Endodermal cell (in vitro differentiated cells): ENCODE measurements around the gene GTF2I. TPM values are rescaled to one million over a fixed set of nuclear protein-coding genes. Genes with fewer than 3 reads are reported as not detected.
A peak's percentile ranks its signal among the peaks of the same experiment; 100 is the strongest.
"Not testable (repeated sequence)": the region's sequence is repeated elsewhere in the genome, so short reads cannot be mapped to it uniquely, and the experiment has no call there.

Experiments used
- DNase-seq: peaks from one replicate; pipeline ENCODE4 v3.0.0-alpha.2; 2017
- H3K27ac ChIP-seq: 2 replicates; pipeline ENCODE4 v1.5.1; 2013; ENCODE audit warnings: mild to moderate bottlenecking, low read depth, low read length, moderate library complexity
- H3K27me3 ChIP-seq: 2 replicates; pipeline ENCODE4 v1.6.1; 2013; ENCODE audit warnings: mild to moderate bottlenecking, low read length, moderate library complexity; ENCODE audit not compliant: insufficient read depth, control insufficient read depth, poor library complexity, severe bottlenecking
- H3K36me3 ChIP-seq: 2 replicates; pipeline ENCODE4 v1.7.0; 2013; ENCODE audit warnings: mild to moderate bottlenecking, low read length, moderate library complexity; ENCODE audit not compliant: control insufficient read depth, insufficient read depth
- H3K4me1 ChIP-seq: one replicate; pipeline ENCODE4 v1.7.0; 2013; ENCODE audit warnings: low read length; ENCODE audit not compliant: control insufficient read depth, insufficient read depth
- H3K4me3 ChIP-seq: 2 replicates; pipeline ENCODE4 v1.5.1; 2013; ENCODE audit warnings: mild to moderate bottlenecking, low read length, moderate library complexity
- H3K9ac ChIP-seq: 2 replicates; pipeline ENCODE4 v1.6.1; 2013; ENCODE audit warnings: mild to moderate bottlenecking, low read length, moderate library complexity; ENCODE audit not compliant: poor library complexity, severe bottlenecking; ENCODE audit errors: extremely low read depth
- H3K9me3 ChIP-seq: 2 replicates; pipeline ENCODE4 v1.6.1; 2013; ENCODE audit warnings: mild to moderate bottlenecking, low read length, moderate library complexity; ENCODE audit not compliant: control insufficient read depth
- H3K27ac Mint-ChIP-seq: 2 replicates; pipeline ENCODE4 v1.8.0; 2020; ENCODE audit warnings: mixed read lengths
- H3K27me3 Mint-ChIP-seq: 2 replicates; pipeline ENCODE4 v1.8.0; 2021; ENCODE audit warnings: mild to moderate bottlenecking, mixed read lengths; ENCODE audit not compliant: insufficient read depth
- H3K36me3 Mint-ChIP-seq: 2 replicates; pipeline ENCODE4 v1.8.0; 2020; ENCODE audit warnings: low read depth, mixed read lengths
- H3K4me1 Mint-ChIP-seq: 2 replicates; pipeline ENCODE4 v1.8.0; 2020; ENCODE audit warnings: mixed read lengths
- H3K4me3 Mint-ChIP-seq: 2 replicates; pipeline ENCODE4 v1.8.0; 2020; ENCODE audit warnings: mild to moderate bottlenecking, moderate library complexity, mixed read lengths
- H3K9me3 Mint-ChIP-seq: 2 replicates; pipeline ENCODE4 v1.8.0; 2020; ENCODE audit warnings: mild to moderate bottlenecking, mixed read lengths
- WGBS, 2 experiments: methylation state at CpG; one replicate each; pipeline versions ENCODE4 v1.1.5 to v1.1.7; 2013; ENCODE audit warnings: missing lambda C conversion rate in 2 of 2, mixed read lengths in 1 of 2; ENCODE audit not compliant: insufficient coverage in 1 of 2, insufficient read length in 1 of 2; 5-methylcytosine and 5-hydroxymethylcytosine counted together
- total RNA-seq, 2 donors: library from RNA; stranded (reverse); fragmentation: NEBNext Ultra II Directional in 1 of 2; extraction: Animal tissue kit (Norgen Biotek cat#: 25700) in 1 of 2; gene quantifications; 2 replicates in 1 of 2; 3 replicates in 1 of 2; pipeline ENCODE4 v1.2.1, GENCODE V29; 2021

GTF2I gene
- total RNA-seq, 2 donors from 2014 or later: 391 to 519 TPM

DNA sequence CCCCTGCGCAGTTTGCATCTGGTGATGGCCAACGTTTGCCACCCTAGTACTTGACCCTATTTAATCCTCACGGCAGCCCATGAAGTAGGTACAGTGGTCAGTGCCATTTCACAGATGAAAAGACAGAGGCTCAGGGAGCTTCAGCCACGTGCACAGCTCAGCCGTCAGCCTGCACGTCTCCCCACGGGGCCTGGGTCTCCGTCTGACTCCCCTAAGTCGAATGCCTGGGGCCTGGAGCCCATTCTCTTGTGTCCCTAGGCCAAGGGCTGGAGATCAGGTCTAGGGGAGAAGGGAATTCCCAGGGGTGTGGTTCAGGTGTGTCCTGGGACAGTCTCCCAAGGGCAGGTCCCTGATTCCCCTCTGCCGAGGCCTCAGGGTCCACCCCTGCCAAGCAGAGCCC lies 109.5 kb downstream of the GTF2I start:
- not testable (repeated sequence) for H3K4me3 Mint-ChIP-seq, H3K9me3 ChIP-seq, H3K36me3 ChIP-seq, H3K27ac ChIP-seq, H3K4me1 Mint-ChIP-seq, H3K4me3 ChIP-seq, H3K27ac Mint-ChIP-seq, H3K27me3 Mint-ChIP-seq, H3K9me3 Mint-ChIP-seq, H3K36me3 Mint-ChIP-seq, H3K27me3 ChIP-seq, H3K4me1 ChIP-seq, H3K9ac ChIP-seq
- peak; percentile 36 for DNase-seq
- WGBS, 2 experiments: 91 to 92% methylated on average over 6 to 7 of the region's 10 CpGs

DNA sequence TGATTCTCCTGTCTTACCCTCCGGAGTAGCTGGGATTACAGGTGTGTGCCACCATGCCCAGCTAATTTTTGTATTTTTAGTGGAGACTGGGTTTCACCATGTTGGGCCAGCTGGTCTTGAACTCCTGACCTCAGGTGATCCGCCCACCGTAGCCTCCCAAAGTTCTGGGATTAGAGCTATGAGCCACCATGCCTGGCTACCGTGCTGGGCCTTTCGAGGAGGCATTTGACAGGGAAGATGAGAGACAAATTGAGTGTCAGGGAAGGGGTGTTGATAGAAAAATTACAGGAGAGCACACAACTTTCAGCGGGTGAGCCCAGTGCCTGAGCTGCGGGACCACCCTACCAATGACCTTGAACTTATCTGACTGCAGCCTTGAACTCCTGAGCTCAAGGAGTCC lies 112.5 kb downstream of the GTF2I start:
- H3K4me3 ChIP-seq, H3K4me1 Mint-ChIP-seq, H3K36me3 Mint-ChIP-seq, DNase-seq, H3K9me3 ChIP-seq, H3K27ac Mint-ChIP-seq, H3K27me3 ChIP-seq, H3K9ac ChIP-seq, H3K36me3 ChIP-seq, H3K4me3 Mint-ChIP-seq, H3K27ac ChIP-seq, H3K27me3 Mint-ChIP-seq, H3K9me3 Mint-ChIP-seq, H3K4me1 ChIP-seq: not testable (repeated sequence)
- 99% methylated on average over 4 of the region's 7 CpGs; no CpG with 5 or more reads in 1 of the 2 experiments for WGBS, 2 experiments

DNA sequence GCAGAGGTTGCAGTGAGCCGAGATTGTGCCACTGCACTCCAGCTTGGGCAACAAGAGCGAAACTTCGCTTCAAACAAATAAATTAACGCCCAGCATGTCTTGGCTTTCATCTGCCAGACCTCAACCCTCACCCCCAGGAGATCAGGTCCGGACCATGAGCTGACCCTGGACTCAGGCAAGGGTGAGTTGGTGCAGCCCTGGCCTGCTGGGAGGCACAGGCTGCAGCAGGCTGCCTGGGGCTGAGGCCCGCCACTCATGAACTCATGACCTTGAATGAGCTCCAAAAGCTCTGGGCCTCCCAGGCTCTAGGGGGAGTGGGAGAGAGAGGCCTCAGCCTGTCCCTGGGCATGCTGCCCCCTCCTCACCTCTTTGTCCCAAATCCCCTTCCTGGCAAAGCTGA lies 114.6 kb downstream of the GTF2I start:
- H3K4me3 Mint-ChIP-seq, H3K36me3 Mint-ChIP-seq, H3K9me3 ChIP-seq, H3K27me3 ChIP-seq, H3K9me3 Mint-ChIP-seq, H3K27me3 Mint-ChIP-seq, H3K4me1 ChIP-seq, H3K27ac ChIP-seq, H3K4me3 ChIP-seq, H3K36me3 ChIP-seq, H3K9ac ChIP-seq, H3K4me1 Mint-ChIP-seq, H3K27ac Mint-ChIP-seq: not testable (repeated sequence)
- 98 to 100% methylated on average over 2 to 6 of the region's 6 CpGs for WGBS, 2 experiments
- DNase-seq: peak; percentile 62

DNA sequence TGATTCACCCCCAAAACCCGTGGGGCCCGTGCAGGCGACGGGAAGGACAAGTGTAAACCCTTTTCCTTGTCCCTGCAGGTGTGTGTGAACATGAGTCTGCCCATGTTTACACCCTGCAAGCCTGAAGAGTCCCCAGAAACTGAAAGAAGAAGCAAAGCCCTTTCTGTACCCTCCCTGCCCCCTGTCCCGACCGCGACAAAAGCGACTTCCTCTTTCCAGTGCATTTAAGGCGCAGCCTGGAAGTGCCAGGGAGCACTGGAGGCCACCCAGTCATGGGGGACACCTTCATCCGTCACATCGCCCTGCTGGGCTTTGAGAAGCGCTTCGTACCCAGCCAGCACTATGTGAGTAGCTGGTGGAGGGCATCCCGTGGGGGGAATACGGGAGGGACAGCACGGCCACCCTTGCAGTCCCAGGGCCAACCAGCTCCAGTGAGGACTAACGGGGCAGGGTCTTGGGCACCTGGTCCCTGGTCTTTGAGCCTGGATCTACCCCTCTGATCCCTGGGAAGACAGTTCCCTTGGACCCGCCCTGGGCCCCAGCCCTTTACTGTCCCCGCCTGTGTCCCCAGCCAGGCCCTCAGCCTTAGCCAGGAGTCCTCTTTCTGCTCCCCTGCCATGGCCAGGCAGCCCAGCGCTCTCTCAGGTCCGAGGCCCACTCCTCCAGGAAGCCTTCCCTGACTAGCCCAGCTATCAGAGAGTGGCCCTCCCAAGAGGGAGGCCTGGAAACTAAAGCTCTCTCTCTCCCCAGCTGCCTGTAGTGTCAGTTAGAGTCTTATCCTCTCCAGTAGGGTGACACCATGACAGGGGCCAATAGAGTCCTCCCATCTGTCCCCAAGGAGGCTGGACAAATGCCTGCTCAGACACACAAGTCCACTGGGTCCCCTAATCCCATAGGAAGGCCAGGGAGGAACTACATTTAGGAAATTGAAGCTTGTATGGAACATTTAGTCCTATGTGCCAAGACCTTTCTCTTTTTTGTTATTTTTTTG lies 116.5 kb downstream of the GTF2I start, which contains the start of gene NCF1:
NCF1 (plus strand) TSS at position 252 of the 991 bp plus-strand sequence; CDS start at position 273, 21 bp downstream.
- H3K27me3 Mint-ChIP-seq, DNase-seq, H3K4me3 ChIP-seq, H3K9ac ChIP-seq, H3K9me3 Mint-ChIP-seq, H3K36me3 ChIP-seq, H3K4me1 Mint-ChIP-seq, H3K27me3 ChIP-seq, H3K27ac ChIP-seq, H3K27ac Mint-ChIP-seq, H3K4me3 Mint-ChIP-seq, H3K9me3 ChIP-seq, H3K4me1 ChIP-seq, H3K36me3 Mint-ChIP-seq: not testable (repeated sequence)
- WGBS, 2 experiments: no CpG with 5 or more reads among the region's 21 CpGs

DNA sequence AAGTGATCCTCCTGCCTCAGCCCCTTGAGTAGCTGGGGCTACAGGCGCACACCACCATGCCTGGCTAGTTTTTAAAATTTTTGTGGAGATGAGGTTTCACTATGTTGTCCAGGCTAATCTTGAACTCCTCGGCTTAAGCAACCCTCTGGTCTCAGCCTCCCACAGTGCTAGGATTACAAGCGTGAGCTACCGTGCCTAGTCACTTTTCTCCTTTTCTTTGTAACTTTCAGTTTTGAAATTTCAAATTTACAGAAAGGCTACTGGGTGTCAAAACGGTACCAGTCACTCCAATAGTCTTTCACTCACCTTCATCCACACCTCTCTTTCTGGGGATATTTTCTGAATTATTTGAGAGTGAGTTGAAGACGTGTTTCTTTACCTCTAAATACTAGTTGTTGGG lies 117.6 kb downstream of the GTF2I start:
- not testable (repeated sequence) for H3K4me3 ChIP-seq, H3K4me1 ChIP-seq, H3K9me3 ChIP-seq, DNase-seq, H3K36me3 ChIP-seq, H3K9me3 Mint-ChIP-seq, H3K9ac ChIP-seq, H3K27ac ChIP-seq, H3K27me3 ChIP-seq, H3K36me3 Mint-ChIP-seq, H3K4me3 Mint-ChIP-seq, H3K4me1 Mint-ChIP-seq, H3K27me3 Mint-ChIP-seq, H3K27ac Mint-ChIP-seq
- no CpG with 5 or more reads among the region's 6 CpGs for WGBS, 2 experiments

DNA sequence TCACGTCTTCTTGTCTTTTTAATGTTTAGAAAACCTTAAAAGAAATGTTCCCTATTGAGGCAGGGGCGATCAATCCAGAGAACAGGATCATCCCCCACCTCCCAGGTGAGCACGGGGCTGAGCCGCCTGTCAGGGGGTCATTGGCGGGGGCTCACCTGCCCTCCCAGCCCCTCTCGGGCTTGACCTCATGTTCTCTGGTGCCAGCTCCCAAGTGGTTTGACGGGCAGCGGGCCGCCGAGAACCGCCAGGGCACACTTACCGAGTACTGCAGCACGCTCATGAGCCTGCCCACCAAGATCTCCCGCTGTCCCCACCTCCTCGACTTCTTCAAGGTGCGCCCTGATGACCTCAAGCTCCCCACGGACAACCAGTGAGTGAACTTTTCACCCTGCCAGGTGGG lies 121.5 kb downstream of the GTF2I start:
- not testable (repeated sequence) for H3K9me3 Mint-ChIP-seq, H3K4me1 ChIP-seq, H3K4me1 Mint-ChIP-seq, H3K27ac ChIP-seq, H3K27me3 ChIP-seq, H3K4me3 Mint-ChIP-seq, H3K27me3 Mint-ChIP-seq, H3K27ac Mint-ChIP-seq, H3K9ac ChIP-seq, H3K4me3 ChIP-seq, DNase-seq, H3K9me3 ChIP-seq, H3K36me3 ChIP-seq, H3K36me3 Mint-ChIP-seq
- WGBS, 2 experiments: 72% methylated on average over 4 of the region's 17 CpGs; no CpG with 5 or more reads in 1 of the 2 experiments

DNA sequence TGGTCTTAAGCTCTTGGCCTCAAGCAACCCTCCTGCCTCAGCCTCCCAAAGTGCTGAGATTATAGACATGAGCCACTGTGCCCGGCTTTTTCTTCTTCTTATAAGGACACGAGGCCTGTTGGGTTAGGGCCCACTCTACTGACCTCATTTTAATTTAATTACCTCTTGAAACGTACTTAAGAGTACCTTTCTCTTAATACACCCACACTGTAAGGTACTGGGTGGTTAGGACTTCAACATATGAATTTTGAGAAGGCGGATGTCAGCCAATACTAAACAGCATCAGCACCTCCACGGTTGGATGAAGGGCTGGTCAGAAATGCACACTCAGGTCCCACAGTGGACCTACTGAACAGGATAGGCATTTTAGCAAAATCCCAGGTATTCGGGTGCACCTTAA lies 124.2 kb downstream of the GTF2I start:
- not testable (repeated sequence) for H3K4me1 ChIP-seq, H3K36me3 Mint-ChIP-seq, H3K4me3 Mint-ChIP-seq, H3K9me3 Mint-ChIP-seq, H3K27me3 Mint-ChIP-seq, H3K27me3 ChIP-seq, DNase-seq, H3K27ac Mint-ChIP-seq, H3K27ac ChIP-seq, H3K9me3 ChIP-seq, H3K9ac ChIP-seq, H3K36me3 ChIP-seq, H3K4me1 Mint-ChIP-seq, H3K4me3 ChIP-seq
- WGBS, 2 experiments: no CpG with 5 or more reads among the region's 6 CpGs
